ENCODE measurements around the gene ABCC11.

ABCC11 gene

DNA sequence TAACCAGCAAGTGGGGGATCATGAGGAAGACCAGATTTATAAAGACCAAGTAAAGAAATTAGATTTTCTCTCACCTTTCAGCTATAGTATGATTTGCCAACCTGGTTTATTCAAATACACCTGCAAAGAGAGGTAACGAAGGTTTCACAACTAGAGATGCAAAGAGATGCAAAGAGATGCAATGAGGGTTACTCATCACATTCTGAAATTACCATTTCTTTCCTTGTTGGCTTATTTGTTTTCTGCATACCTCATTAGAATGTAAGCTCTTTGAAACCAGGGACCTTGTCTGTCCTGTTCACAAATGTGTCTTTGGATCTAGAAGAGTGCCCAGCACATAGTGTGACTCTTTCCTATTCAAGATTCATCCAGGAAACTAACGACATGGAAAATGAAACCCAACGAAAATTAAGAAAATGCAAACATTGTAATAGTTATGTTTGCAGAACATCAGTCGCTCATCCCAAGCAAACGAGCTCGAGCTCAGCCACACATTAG, 12.2 kb downstream of the ABCC11 start:
- no peak overlapping the region for H2AFZ ChIP-seq (ENCODE audit: low read depth, low read length)
- ATAC-seq (ENCODE audit: insufficient read depth, low read depth) (no peak), DNase-seq (no peak)
- H4K20me1 ChIP-seq (ENCODE audit: insufficient read depth, low read length), result no peaks in the 10 kb centered on the region
- no peaks in the 10 kb centered on the region for H3K9me3 ChIP-seq (ENCODE audit: insufficient read depth, low read length, severe bottlenecking)
- H3K79me2 ChIP-seq (ENCODE audit: insufficient read depth, low read length), result no peaks in the 10 kb centered on the region
- H3K27ac ChIP-seq (ENCODE audit: low read length), result no peak overlapping the region
- no peaks in the 10 kb centered on the region for H3K4me1 ChIP-seq (ENCODE audit: insufficient read depth, low read length)
- no peak overlapping the region for H3K4me2 ChIP-seq (ENCODE audit: insufficient read depth, low read length)
- H3K27me3 ChIP-seq (ENCODE audit: insufficient read depth, low read length, poor library complexity), result no peaks in the 10 kb centered on the region
- no peak overlapping the region for H3K9ac ChIP-seq (ENCODE audit: low read depth, low read length)
- H3K36me3 ChIP-seq (ENCODE audit: insufficient read depth, low read length), result no peaks in the 10 kb centered on the region
- TF ChIP-seq, protein P1, sequence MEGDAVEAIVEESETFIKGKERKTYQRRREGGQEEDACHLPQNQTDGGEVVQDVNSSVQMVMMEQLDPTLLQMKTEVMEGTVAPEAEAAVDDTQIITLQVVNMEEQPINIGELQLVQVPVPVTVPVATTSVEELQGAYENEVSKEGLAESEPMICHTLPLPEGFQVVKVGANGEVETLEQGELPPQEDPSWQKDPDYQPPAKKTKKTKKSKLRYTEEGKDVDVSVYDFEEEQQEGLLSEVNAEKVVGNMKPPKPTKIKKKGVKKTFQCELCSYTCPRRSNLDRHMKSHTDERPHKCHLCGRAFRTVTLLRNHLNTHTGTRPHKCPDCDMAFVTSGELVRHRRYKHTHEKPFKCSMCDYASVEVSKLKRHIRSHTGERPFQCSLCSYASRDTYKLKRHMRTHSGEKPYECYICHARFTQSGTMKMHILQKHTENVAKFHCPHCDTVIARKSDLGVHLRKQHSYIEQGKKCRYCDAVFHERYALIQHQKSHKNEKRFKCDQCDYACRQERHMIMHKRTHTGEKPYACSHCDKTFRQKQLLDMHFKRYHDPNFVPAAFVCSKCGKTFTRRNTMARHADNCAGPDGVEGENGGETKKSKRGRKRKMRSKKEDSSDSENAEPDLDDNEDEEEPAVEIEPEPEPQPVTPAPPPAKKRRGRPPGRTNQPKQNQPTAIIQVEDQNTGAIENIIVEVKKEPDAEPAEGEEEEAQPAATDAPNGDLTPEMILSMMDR (IDR thresholded peaks at IDR 0.05; ENCODE audit: borderline replicate concordance, extremely low read depth, low read length, poor library complexity, severe bottlenecking), result no peak
- no peak for TF ChIP-seq EZH2 (IDR thresholded peaks at IDR 0.05; ENCODE audit: borderline replicate concordance, low read depth, low read length, severe bottlenecking)
- no peak overlapping the region for H3K4me3 ChIP-seq (ENCODE audit: low read depth in 1 of 2, low read length in 2 of 2)

DNA sequence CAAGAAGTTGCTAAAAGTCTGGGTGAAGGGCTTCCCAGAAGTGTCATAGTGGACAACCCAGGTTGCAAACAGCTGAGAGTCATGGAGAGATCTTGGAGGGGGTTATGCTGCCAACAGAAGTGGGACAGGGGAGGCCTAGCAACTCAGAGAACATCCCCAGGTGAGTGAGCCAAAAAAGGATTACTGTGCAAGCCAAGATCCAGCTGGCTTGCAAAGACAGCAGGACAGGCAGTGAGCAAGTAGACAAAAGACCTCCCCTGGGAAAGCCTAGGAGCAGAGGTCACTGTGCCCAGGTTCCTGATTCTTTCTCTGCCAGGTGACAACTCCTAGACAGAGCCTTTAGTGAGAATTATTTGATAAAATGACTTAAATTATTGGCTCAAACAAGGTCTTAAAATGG, 12.7 kb downstream of the ABCC11 start:
- H2AFZ ChIP-seq (ENCODE audit: low read depth, low read length), result no peak overlapping the region

DNA sequence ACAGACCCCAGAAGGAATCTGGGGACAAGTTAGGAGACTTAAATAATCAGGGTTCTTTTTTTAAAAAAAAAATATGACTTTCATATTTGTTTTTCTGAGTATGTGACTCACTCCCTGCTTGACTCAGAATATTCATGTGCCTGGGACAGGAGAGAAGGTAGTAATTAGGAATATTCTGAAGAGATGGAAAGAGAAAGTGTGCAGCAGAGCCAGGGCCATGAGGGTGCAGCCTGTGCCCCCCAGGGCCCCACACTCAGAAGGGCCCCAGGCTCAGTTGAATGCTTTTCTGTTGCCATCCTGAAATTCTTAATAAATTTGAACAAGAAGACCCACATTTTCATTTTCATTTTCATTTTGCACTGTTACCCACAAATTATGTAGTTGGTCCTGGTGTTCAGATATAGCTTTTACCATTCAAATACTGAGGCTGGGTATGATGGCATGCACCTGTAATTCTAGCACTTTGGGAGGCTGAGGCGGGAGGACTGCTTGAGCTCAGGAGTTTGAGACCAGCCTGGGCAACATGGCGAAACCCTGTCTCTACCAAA, 14.8 kb downstream of the ABCC11 start:
- Histone ChIP-seq H3K4me1 (ENCODE audit: insufficient read depth, low read length) (no peaks in the 10 kb centered on the region), H2AFZ (ENCODE audit: low read depth, low read length) (no peak overlapping the region), H3K9me3 (ENCODE audit: insufficient read depth, low read length, severe bottlenecking) (no peaks in the 10 kb centered on the region), H3K27me3 (ENCODE audit: insufficient read depth, low read length, poor library complexity) (no peaks in the 10 kb centered on the region), H3K9ac (ENCODE audit: low read depth, low read length) (no peak overlapping the region), H4K20me1 (ENCODE audit: insufficient read depth, low read length) (no peaks in the 10 kb centered on the region), H3K79me2 (ENCODE audit: insufficient read depth, low read length) (no peaks in the 10 kb centered on the region), H3K4me2 (ENCODE audit: insufficient read depth, low read length) (no peak overlapping the region), H3K4me3 (ENCODE audit: low read depth in 1 of 2, low read length in 2 of 2) (no peak overlapping the region), H3K27ac (ENCODE audit: low read length) (no peak overlapping the region), H3K36me3 (ENCODE audit: insufficient read depth, low read length) (no peaks in the 10 kb centered on the region)
- DNase-seq, result no peak
- TF ChIP-seq EZH2 (IDR thresholded peaks at IDR 0.05; ENCODE audit: borderline replicate concordance, low read depth, low read length, severe bottlenecking), result no peak
- TF ChIP-seq, protein P1 (IDR thresholded peaks at IDR 0.05; ENCODE audit: borderline replicate concordance, extremely low read depth, low read length, poor library complexity, severe bottlenecking), result no peak
- no peak for ATAC-seq (ENCODE audit: insufficient read depth, low read depth)

More for the DNA sequence above, 12.7 kb downstream of the ABCC11 start:
- H3K36me3 ChIP-seq (ENCODE audit: insufficient read depth, low read length), result no peaks in the 10 kb centered on the region
- no peak for TF ChIP-seq EZH2 (IDR thresholded peaks at IDR 0.05; ENCODE audit: borderline replicate concordance, low read depth, low read length, severe bottlenecking)
- TF ChIP-seq, protein P1 (IDR thresholded peaks at IDR 0.05; ENCODE audit: borderline replicate concordance, extremely low read depth, low read length, poor library complexity, severe bottlenecking), result no peak
- ATAC-seq (ENCODE audit: insufficient read depth, low read depth), result no peak
- no peak overlapping the region for H3K27ac ChIP-seq (ENCODE audit: low read length)
- H3K9ac ChIP-seq (ENCODE audit: low read depth, low read length), result no peak overlapping the region
- no peaks in the 10 kb centered on the region for H3K9me3 ChIP-seq (ENCODE audit: insufficient read depth, low read length, severe bottlenecking)
- no peaks in the 10 kb centered on the region for H3K4me1 ChIP-seq (ENCODE audit: insufficient read depth, low read length)
- no peaks in the 10 kb centered on the region for H4K20me1 ChIP-seq (ENCODE audit: insufficient read depth, low read length)
- no peak overlapping the region for H3K4me3 ChIP-seq (ENCODE audit: low read depth in 1 of 2, low read length in 2 of 2)
- H3K4me2 ChIP-seq (ENCODE audit: insufficient read depth, low read length), result no peak overlapping the region
- no peak for DNase-seq
- no peaks in the 10 kb centered on the region for H3K79me2 ChIP-seq (ENCODE audit: insufficient read depth, low read length)
- H3K27me3 ChIP-seq (ENCODE audit: insufficient read depth, low read length, poor library complexity), result no peaks in the 10 kb centered on the region
